Spleen (tissue), 11 donors: ENCODE data around the gene ZNF575. TPM values are rescaled to one million over a fixed set of nuclear protein-coding genes. Genes with fewer than 3 reads are reported as not detected.
"Not testable (repeated sequence)": the region's sequence is repeated elsewhere in the genome, so short reads cannot be mapped to it uniquely, and the experiment has no call there.

ENCODE experiments used
- DNase-seq: peaks from one replicate; pipeline ENCODE4 v3.0.0-alpha.2; 2020
- H3K27ac ChIP-seq, 8 donors: fragments of 200-600 bp; sonication (generic) in 7 of 8; 1 replicate in 4 of 8; 2 replicates in 4 of 8; pipeline versions ENCODE4 v1.5.0 to v1.8.0; 2016 to 2021; ENCODE audit warnings: inconsistent platforms in 4 of 8, mild to moderate bottlenecking in 4 of 8, moderate library complexity in 1 of 8
- H3K27me3 ChIP-seq, 7 donors: fragments of 200-600 bp; sonication (generic) in 6 of 7; replicated peaks in 1 of 7; 1 replicate in 4 of 7; 2 replicates in 3 of 7; pipeline versions ENCODE4 v1.5.0 to v1.8.0; 2016 to 2021; ENCODE audit warnings: inconsistent platforms in 3 of 7, mild to moderate bottlenecking in 1 of 7
- H3K36me3 ChIP-seq, 6 donors: fragments of 200-600 bp; sonication (generic) in 5 of 6; 1 replicate in 4 of 6; 2 replicates in 2 of 6; pipeline versions ENCODE4 v1.5.0 to v1.8.0; 2016 to 2021; ENCODE audit warnings: inconsistent platforms in 2 of 6
- H3K4me1 ChIP-seq, 6 donors: fragments of 200-600 bp; sonication (generic) in 5 of 6; 1 replicate in 3 of 6; 2 replicates in 3 of 6; pipeline versions ENCODE4 v1.5.0 to v1.8.0; 2016 to 2021; ENCODE audit warnings: inconsistent platforms in 3 of 6
- H3K4me3 ChIP-seq, 8 donors: fragments of 200-600 bp; sonication (generic) in 7 of 8; 1 replicate in 4 of 8; 2 replicates in 4 of 8; pipeline versions ENCODE4 v1.5.0 to v1.8.0; 2016 to 2021; ENCODE audit warnings: inconsistent platforms in 4 of 8, mild to moderate bottlenecking in 4 of 8, moderate library complexity in 2 of 8
- H3K9me3 ChIP-seq, 8 donors: fragments of 200-600 bp; sonication (generic) in 7 of 8; 1 replicate in 4 of 8; 2 replicates in 4 of 8; pipeline versions ENCODE4 v1.5.0 to v1.8.0; 2016 to 2021; ENCODE audit warnings: inconsistent platforms in 4 of 8
- POLR2A ChIP-seq, 3 donors: fragments of 450-650 bp; IDR thresholded peaks; one replicate each; pipeline ENCODE4 v1.5.1; 2017; ENCODE audit warnings: antibody characterized with exemption in 3 of 3, mild to moderate bottlenecking in 1 of 3
- POLR2AphosphoS5 ChIP-seq, 3 donors: sonication (generic); formaldehyde crosslinking; IDR thresholded peaks; one replicate each; pipeline ENCODE4 v1.5.1; 2017; ENCODE audit warnings: antibody characterized with exemption in 3 of 3
- WGBS, 5 donors: extraction: QIAGEN DNeasy Blood & Tissue Kit in 3 of 5; methylation state at CpG; one replicate each; pipeline versions ENCODE4 v1.1.5 to v1.1.7; 2013 to 2018; 5-methylcytosine and 5-hydroxymethylcytosine counted together
- intact Hi-C: fragments of 100-400 bp; cut with DNase I; formaldehyde crosslinking; loops from one replicate; pipeline ENCODE4 v1.15.0; 2023; ENCODE audit warnings: low total_unique reads
- polyA plus RNA-seq, 3 donors: library from polyadenylated mRNA; stranded (reverse); fragments of 200-250 nt; gene quantifications; one replicate each; pipeline ENCODE4 v1.2.1, GENCODE V29; 2013
- total RNA-seq, 7 donors: library from RNA; depleted of rRNA in 3 of 7; stranded (reverse); fragments of >200 nt in 3 of 7; fragmentation: NEBNext Ultra II Directional in 4 of 7; extraction: Animal tissue kit (Norgen Biotek cat#: 25700) in 4 of 7; gene quantifications; one replicate each; pipeline versions ENCODE4 v1.1.0 to v1.2.1, GENCODE V29; 2016 to 2021
- TF ChIP-seq, protein P1 (sequence below), 11 experiments: fragments of 200-600 bp in 7 of 11; fragments of 450-650 bp in 4 of 11; sonication (generic) in 4 of 11; IDR thresholded peaks in 8 of 11; conservative IDR thresholded peaks in 3 of 11; 1 replicate in 7 of 11; 2 replicates in 4 of 11; pipeline versions ENCODE4 v1.4.0 to v1.8.0; 2016 to 2021; ENCODE audit warnings: antibody characterized with exemption in 11 of 11, inconsistent platforms in 4 of 11, mild to moderate bottlenecking in 1 of 11
- donor health status: healthy with polysubstance abuse.
- donor health status: DM: no; HTN: no; CAD: no; lungs with moderate emphysema.
- donor health status: DM: no; HTN: no; CAD: no.
- donor health status: Bipolar disorder and iron deficiency.
- donor health status: healthy.
- donor health status: DM: no; HTN: no; CAD: no.
- donor health status: DM: yes; HTN: yes; CAD: no.

ZNF575 gene
- total and polyA plus RNA-seq, 10 donors = 0.82 to 4.3 (median 2.1) TPM; not detected in 2

DNA sequence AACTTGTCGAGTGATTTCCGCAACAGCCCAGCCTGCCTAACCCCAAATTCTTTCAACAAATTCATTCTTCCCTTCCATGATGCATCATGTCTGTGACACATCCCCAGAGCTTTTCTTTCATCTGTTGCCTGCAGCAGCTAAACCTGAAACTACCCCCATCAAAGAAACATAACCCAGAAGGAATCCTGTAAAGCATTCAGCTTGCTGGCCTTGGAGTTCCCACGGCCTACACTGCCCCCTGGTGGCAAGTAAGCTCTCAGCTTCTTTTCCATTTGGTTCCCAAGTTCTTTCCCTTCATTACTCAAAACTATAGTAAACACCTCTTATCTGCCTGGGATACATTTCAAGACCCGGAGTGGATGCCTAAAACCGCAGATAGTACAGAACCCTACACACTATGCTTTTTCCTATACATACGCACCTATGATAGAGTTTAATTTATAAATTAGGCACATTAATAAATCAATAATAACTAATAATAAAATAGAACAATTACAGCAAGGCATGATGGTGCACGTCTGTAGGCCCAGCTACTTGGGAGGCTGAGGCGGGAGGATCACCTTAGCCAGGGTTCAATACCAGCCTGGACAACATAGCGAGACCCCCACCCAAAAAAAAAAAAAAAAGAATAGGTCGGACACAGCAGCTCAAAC lies 13.4 kb upstream of the ZNF575 start:
- WGBS, 5 donors = 54 to 60% (median 59%) methylated on average over 10 of the region's 10 CpGs

DNA sequence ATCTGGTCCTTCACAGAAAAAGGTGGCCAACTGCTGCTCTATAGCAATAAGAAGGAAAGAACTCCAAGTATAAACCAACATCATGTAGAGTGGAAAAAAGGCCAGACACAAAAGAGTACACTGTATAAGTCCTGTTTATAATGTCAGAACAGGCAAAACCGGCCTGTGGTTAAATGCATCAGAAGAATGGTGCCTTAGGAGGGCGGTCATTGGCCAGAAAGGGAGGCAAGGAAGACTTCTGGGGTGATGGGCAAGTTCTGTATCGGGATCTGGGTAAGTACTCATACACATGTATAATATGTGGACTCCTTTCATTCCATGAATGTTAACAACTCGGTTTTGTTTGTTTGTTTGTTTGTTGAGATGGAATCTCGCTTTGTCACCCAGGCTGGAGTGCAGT lies 10.1 kb upstream of the ZNF575 start:
- H3K36me3 ChIP-seq = peaks cover 0 to 26% (median 0%) of the 10 kb centered on the region in 6 donors
- DNase-seq = no peak
- TF ChIP-seq POLR2AphosphoS5 (IDR thresholded peaks at IDR 0.05) (no peak), POLR2A (IDR thresholded peaks at IDR 0.05) (no peak)
- TF ChIP-seq, protein P1, sequence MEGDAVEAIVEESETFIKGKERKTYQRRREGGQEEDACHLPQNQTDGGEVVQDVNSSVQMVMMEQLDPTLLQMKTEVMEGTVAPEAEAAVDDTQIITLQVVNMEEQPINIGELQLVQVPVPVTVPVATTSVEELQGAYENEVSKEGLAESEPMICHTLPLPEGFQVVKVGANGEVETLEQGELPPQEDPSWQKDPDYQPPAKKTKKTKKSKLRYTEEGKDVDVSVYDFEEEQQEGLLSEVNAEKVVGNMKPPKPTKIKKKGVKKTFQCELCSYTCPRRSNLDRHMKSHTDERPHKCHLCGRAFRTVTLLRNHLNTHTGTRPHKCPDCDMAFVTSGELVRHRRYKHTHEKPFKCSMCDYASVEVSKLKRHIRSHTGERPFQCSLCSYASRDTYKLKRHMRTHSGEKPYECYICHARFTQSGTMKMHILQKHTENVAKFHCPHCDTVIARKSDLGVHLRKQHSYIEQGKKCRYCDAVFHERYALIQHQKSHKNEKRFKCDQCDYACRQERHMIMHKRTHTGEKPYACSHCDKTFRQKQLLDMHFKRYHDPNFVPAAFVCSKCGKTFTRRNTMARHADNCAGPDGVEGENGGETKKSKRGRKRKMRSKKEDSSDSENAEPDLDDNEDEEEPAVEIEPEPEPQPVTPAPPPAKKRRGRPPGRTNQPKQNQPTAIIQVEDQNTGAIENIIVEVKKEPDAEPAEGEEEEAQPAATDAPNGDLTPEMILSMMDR (IDR thresholded peaks at IDR 0.05 in 8 of 11, conservative IDR thresholded peaks at IDR 0.05 in 3 of 11) = no peak
- peak overlapping the region in 1 of 8 donors; percentile 26 for H3K27ac ChIP-seq
- peaks cover 26 to 91% (median 48%) of the 10 kb centered on the region in 6 donors for H3K4me1 ChIP-seq
- intact Hi-C loops = no loop called here
- no peaks in the 10 kb centered on the region for H3K27me3 ChIP-seq
- no peak overlapping the region for H3K4me3 ChIP-seq
- no peaks in the 10 kb centered on the region for H3K9me3 ChIP-seq
- WGBS, 5 donors = 86 to 91% (median 90%) methylated on average over 5 of the region's 5 CpGs

More for the DNA sequence above, 13.4 kb upstream of the ZNF575 start:
- Histone ChIP-seq H3K4me3 (no peak overlapping the region), H3K4me1 (peaks cover 4 to 65% (median 21%) of the 10 kb centered on the region in 6 donors), H3K27me3 (no peaks in the 10 kb centered on the region), H3K36me3 (peaks cover 0 to 48% (median 0%) of the 10 kb centered on the region in 6 donors), H3K27ac (peak overlapping the region in 1 of 8 donors; percentile 0), H3K9me3 (no peaks in the 10 kb centered on the region)
- DNase-seq = peak; percentile 92
- intact Hi-C loops = loop anchor here (2.0 kb wide), 1 partner anchor 73 kb away; no protein-coding TSS in a partner anchor
- TF ChIP-seq POLR2AphosphoS5 (IDR thresholded peaks at IDR 0.05) (no peak), POLR2A (IDR thresholded peaks at IDR 0.05) (no peak)
- TF ChIP-seq, protein P1 (IDR thresholded peaks at IDR 0.05 in 8 of 11, conservative IDR thresholded peaks at IDR 0.05 in 3 of 11) = peak; percentile 80 to 94 (median 88)

DNA sequence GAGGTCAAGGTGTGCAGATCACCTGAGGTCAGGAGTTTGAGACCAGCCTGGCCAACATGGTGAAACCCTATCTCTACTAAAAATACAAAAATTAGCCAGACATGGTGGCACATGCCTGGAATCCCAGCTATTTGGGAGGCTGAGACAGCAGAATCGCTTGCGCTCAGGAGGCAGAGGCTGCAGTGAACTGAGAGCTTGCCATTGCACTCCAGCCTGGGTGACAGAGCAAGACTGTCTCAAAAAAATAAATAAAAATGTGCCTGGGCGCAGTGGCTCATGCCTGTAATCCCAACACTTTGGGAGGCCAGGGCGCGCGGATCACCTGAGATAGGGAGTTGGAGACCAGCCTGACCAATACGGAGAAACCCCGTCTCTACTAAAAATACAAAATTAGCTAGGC lies 9.3 kb upstream of the ZNF575 start:
- intact Hi-C loops, H3K27me3 ChIP-seq, H3K9me3 ChIP-seq, H3K4me3 ChIP-seq, DNase-seq: not testable (repeated sequence)
- Histone ChIP-seq H3K4me1 (peaks cover 26 to 91% (median 49%) of the 10 kb centered on the region in 6 donors), H3K27ac (peak overlapping the region in 1 of 8 donors; percentile 26), H3K36me3 (peaks cover 0 to 26% (median 0%) of the 10 kb centered on the region in 6 donors)
- 95 to 98% (median 97%) methylated on average over 8 of the region's 8 CpGs for WGBS, 5 donors

DNA sequence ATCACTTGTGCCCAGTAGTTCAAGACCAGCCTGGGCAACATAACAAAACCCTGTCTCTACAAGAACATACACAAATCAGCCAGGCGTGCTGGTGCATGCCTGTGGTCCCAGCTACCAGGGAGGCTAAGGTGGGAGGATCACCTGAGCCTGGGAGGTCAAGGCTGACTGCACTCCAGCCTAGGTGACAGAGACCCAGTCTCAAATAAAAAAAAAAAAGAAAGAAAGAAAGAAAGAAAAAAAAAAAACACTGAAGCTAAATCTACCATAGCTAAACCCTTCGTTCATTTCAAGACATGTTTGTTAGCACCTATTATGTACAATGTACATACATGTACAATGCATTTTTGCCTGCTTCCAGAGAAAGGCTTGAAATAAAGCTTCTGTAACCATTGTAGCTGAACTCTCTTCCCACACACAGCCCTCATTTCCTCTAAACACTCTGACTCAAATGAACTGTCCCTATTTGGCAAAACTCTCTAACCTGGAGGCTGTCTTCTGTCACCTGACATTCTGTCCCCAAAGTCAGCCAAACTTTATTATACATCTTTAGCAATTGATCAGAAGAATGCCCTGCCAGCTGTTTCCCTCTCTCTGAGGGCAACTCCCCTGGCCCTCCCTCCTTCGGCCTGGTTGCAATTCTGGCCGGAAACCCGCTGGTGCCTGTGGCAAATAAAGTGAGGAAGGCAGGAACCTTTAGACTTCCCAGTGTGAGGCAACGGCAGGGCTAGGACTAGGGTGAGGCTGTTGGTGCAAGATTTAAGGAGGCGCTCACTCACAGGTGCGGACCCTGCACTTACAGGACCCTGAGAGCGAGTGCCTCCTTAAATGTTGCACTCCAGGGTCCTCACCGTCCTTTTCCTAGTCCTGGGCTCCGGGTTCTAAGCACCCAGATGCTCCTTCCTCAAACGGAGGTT lies 7.8 kb upstream of the ZNF575 start:
- Histone ChIP-seq H3K27ac (peak overlapping the region; percentile 49 to 90 (median 85)), H3K4me1 (peaks cover 21 to 80% (median 44%) of the 10 kb centered on the region in 6 donors), H3K36me3 (peaks cover 0 to 24% (median 0%) of the 10 kb centered on the region in 6 donors), H3K4me3 (peak overlapping the region; percentile 72 to 91 (median 84)), H3K9me3 (no peaks in the 10 kb centered on the region), H3K27me3 (no peaks in the 10 kb centered on the region)
- no peak for DNase-seq
- TF ChIP-seq POLR2AphosphoS5 (IDR thresholded peaks at IDR 0.05) (peak in 2 of 3 donors; percentile 62 to 68), POLR2A (IDR thresholded peaks at IDR 0.05) (no peak)
- TF ChIP-seq, protein P1 (IDR thresholded peaks at IDR 0.05 in 8 of 11, conservative IDR thresholded peaks at IDR 0.05 in 3 of 11) = no peak
- intact Hi-C loops = no loop called here
- WGBS, 5 donors = 5 to 9% (median 7%) methylated on average over 12 of the region's 12 CpGs
